Measurements from ENCODE around the gene PFKL.
"Not testable (repeated sequence)": the region's sequence is repeated elsewhere in the genome, so short reads cannot be mapped to it uniquely, and the experiment has no call there.

PFKL gene

DNA sequence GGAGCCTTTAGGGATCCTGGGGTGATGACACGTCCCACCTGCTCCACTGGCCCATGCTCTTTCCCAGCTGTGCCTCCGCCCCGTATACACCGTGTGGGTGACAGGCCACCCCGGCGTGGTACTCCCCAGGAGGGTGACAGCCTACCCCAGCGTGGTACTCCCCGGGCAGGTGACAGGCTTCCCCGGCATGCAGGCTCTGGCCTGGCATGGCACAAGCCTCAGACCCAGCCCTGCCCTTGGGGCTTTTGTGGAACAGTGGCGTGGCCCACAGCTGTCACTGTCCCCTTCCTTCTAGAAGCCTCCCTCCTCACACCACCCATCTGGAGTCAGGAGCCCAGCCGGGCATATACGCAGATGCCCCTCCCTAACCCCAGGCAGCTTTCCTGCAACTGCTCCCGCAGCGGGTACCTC, 4.7 kb upstream of the PFKL start:
- DNase-seq: peak in 1 of 2 experiments; percentile 19

DNA sequence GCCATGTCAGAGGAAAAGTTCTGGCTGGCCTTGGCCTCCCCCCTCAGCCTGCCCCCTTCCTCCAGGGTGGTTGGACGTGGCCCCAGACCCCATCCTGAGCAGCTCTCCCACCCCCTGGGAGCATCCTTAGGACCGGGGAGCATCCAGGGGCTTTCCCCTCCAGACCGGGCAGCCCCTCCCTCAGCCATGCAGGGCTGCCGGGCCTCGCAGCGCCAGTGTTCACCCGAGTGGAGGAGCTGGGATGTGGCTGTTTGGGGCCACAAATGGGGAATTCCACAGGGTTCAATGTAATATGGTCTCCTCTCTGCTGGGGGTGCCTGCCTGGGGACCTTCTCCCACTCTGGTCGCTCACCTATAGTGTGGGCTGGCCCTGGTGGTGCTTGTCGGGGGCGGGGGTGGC, 4.2 kb upstream of the PFKL start:
- no peak for DNase-seq

DNA sequence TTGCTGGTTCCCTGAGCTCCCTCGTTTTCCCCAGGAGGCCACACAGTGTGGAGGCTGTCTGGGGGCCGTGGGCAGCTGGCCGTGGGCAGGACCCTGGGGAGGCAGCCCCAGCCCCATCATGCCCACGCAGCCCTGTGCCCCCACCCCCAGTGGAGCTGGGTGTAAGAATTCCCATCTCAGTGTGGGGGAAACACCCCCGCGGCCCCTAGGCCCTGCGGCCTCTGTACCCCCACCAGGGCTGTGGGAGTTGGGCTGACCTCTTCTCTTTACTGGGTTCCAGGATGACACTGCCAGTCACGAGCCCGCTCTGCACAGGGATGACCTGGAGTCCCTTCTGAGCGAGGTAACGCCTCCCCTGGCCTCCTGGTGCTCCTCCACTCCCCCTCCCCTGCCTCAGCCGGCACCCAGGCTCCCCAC, 3.7 kb upstream of the PFKL start:
- DNase-seq: no peak

DNA sequence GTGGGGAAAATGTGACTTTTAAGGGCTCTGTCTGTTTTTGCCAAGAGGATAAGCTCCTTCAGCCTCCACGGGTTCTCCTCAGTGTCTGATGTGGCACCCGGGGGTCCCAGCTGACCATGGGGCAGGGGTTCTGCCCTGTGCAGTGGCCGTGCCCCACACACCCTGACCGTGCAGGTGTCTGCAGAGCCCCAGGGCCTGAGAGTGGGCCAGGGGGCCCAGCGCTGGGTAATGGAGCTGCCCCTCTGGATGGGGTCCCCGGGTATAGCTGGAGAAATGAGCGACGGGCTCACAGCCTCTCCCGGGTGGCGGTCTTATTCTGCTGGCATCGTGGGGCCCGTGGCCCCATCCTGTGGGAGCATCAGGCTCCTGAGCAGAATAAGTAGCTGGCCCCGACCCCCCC, 2.9 kb upstream of the PFKL start:
- no peak for DNase-seq

DNA sequence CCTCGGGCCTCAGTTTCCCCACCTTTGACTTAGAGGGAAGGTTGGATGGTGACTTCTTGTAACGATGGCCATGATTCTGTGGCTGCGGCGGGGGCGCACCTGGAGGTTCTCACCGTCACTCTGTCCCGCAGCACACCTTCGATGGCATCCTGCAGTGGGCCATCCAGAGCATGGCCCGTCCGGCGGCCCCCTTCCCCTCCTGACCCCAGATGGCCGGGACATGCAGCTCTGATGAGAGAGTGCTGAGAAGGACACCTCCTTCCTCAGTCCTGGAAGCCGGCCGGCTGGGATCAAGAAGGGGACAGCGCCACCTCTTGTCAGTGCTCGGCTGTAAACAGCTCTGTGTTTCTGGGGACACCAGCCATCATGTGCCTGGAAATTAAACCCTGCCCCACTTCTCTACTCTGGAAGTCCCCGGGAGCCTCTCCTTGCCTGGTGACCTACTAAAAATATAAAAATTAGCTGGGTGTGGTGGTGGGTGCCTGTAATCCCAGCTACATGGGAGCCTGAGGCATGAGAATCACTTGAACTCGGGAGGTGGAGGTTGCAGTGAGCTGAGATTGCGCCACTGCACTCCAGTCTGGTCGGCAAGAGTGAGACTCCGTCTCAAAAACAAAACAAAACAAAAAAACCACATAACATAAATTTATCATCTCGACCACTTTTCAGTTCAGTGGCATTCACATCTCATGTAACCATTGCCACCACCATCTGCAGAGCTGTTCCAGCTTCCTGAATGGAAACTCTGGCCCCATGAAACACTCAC, 2.1 kb upstream of the PFKL start:
- peak; percentile 37 to 53 for DNase-seq

DNA sequence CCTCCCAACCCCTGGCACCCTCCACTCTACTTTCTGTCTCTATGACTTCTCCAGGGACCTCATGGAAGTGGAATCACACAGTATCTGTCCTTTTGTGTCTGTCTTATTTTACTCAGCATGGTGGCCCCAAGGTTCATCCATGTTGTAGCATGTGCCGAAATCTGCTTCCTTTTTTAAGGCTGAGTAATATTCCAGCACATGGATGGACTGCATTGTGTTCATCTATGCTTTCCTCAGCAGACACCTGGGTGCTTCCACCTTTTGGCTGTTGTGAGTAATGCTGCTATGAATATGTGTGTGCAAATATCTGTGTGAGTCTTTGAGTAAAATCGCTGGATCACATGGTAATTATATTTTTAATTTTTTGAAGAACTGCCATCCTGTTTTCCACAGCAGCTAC, 1.6 kb upstream of the PFKL start:
- DNase-seq: no peak

DNA sequence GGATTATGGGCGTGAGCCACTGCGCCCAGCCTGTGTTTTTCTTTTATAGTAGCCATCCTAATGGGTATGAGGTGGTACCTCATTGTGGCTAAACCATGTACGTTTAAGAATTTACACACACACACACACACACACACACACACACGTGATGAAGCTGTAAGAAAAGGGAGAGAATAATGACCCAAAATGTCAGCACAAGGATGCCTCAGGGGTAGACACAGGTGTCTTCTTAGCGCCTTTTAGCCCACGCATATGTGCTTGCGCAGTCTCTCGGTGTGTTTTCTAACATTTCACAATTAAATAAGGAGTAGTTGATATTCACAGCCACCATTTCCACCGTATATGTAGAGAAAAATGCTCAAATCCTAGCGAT, 782 bp upstream of the PFKL start:
- no peak for DNase-seq

DNA sequence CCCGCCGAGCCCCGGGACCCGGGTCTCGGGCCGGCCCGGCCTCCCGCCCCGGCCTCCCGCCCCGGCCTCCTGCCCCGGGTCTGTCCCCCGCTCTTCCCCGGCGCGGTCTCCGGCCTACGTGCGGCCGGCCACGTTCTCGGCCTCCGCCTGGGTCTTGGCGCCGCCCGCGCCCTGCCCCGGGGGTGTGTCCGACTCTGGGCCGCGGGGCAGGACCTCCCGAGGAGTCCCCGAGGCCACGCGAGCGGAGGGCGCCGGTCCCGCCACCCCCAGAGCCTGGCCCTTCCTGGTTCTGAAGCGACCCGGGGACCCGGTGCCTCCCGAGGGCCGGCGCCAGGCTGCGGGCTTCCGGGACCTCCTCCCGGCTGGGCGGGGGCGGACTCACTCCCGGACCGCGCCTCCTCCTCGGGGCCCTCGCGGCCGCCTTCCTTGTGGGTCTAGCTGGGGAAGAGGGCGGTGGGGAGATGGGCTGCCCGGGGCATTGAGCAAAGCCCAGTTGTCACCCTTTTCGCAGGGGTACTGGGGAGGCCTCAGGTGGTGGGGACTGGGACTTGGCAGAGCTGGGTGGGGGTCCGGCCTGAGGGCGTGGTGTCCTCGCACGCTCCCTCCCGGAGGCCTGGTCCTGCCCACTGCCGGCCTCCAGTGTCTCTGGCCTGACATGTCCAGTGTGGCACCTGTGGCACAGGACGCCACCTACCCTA, 558 bp downstream of the PFKL start:
- peak in 1 of 2 experiments; percentile 14 for DNase-seq

DNA sequence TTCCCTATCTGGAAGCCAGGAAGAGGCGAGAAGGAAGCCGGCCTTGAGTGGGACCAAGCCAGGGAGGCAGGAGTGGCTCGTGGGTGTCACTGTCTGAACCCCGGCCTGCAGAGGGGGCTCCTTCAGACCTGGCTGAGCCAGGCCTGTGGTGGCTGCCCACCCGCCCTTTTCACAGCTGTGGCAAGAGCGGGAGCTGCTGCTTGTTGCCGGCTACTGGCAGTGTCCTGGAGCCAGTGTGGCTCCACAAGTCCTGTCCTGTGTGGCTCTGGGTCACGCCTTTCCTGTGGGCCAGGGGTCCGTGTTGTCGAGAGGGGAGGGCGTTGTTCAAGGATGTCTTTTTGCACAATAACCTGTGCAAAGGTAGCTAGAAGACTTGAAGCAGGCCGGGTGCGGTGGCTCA, 1.3 kb downstream of the PFKL start:
- DNase-seq: no peak

DNA sequence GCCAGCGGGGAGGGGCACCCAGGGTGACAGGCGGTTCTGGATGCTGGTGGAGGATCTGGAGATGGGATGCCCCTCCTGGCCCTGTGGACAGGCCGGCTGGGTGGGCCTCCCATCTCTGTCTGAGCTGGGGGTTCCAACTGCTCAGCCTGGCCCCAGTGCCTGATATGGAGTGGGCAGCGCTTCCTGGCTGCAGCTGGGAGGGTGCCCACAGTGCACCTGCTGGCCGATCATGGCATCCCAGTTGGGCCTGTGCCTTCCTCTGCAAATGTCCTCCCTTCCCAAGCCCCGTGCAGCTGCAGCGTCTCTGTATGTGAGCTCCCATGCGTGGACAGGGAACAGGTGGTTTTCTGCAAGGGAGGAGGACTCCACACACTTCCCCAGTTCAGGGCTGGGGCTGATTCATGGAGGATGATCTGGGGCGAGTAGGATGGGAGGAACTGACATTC, 2.1 kb downstream of the PFKL start:
- no peak for DNase-seq

DNA sequence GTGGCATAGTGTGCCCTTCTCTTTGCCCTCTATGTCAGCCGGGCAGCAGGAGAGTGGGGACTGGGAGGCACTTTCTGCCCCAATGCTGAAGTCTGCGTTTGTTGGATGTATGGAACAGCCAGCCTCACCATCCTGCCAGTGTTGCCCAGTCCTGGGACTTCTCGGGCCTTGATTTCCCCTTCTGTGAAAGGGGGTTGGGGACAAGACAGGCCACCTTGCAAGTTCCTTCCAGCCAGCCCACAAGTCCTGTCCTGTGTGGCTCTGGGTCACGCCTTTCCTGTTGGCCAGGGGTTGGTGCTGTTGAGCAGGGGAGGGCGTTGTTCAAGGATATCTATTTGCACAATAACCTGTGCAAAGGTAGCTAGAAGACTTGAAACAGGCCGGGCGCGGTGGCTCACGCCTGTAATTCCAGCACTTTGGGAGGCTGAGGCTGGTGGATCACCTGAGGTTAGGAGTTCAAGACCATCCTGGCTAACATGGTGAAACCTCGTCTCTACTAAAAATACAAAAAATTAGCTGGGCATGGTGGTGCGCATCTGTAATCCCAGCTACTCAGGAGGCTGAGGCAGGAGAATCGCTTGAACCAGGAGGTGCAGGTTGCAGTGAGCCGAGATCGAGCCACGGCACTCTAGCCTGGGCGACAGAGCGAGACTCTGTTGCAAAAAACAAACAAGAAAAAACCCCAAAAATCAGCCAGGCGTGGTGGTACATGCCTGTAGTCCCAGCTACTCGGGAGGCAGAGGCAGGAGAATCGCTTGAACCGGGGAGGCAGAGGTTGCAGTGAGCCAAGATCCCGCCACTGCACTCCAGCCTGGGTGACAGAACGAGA, 2.9 kb downstream of the PFKL start:
- DNase-seq: not testable (repeated sequence)

DNA sequence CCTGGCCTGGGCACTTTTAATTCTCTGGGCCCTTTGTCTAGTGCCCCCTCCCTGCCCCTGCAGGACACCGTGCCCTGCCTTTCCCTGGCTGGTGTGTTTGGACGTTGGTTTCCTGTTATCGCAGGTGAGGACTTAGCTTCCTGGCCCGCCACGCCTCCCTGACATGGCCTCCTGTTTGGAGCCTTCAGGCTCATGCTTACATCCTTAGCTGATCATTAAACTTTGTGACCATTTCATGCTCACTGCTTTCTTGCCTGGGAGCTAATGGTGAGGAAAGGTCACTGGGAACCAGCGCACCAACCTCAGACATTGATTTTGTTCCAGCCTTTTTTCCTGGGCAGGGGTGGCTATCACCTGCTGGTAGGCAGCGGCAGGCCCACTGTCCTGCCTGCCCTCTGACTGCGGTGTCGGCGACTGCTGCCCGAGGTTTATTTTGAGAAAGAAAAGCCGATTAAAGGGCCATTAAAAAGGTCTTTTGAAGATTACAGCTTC, 3.7 kb downstream of the PFKL start:
- DNase-seq: no peak

DNA sequence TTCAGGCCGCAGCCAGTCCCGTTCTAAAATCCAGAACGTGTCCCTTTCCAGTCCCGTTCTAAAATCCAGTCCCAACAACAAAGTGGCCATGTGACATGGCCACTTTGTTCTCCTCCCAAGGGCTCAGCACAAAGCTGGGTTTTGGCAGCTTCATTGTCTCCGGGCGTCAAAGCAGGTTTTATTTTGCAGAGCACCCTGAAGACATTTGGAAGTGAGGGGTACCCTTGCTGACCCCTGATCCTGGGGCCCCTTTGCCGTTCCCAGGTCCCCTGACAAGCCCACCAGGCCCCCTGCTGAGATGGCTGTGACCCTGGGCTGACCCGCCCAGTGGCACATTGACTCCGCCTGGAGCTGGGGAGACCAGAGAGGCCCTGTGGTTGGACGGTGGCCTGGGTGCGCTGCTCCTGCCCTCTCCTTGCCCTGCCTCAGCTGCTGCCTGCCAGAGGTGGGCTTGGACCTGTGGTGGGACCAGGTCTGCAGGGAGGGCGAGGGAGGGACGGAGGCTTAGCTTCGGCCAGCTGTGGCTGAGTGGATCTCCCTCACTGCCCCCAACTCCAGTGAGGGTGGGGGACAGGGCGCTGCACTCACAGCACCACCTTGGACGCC, 4.3 kb downstream of the PFKL start:
- no peak for DNase-seq

DNA sequence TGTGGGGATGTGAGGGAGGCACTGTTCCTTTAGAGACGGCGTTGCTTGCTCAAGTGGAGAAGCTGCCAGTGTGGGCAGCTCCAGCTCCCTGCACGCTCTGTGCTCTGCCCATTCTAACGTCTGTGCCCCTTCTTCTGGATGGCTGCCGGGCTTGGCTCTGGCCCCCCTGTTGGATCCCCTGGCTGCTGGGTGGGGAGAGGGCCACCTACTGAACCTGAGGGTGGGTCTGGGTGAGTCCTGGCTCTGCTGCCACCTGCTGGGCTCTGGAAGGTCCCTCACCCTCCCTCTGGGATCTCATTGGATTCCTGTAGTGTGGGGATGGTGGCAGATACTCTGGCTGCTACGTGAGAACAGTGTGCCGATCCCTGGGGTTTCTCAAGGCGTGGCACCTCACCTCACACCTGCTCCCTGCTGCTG, 5.0 kb downstream of the PFKL start:
- DNase-seq: no peak

DNA sequence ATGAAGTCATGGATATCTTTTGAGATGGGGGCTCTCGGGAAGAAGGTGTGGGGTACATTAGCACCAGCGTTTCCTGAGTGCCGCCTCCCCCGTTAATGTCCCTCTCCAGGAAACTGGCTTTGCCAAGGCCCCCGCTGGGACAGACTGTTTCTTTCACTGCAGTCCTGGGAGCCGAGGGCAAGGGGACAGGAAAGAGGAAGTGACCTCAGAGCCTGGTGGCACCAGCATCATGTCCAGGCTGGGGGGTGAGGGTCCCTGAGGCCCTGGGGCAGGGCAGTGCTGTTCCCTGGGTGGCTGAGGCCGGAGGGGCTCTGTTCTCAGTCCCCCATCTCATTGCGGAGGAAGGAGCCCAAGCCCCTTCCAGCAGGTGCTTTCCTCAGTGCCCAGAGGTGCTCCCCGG, 5.8 kb downstream of the PFKL start:
- no peak for DNase-seq

DNA sequence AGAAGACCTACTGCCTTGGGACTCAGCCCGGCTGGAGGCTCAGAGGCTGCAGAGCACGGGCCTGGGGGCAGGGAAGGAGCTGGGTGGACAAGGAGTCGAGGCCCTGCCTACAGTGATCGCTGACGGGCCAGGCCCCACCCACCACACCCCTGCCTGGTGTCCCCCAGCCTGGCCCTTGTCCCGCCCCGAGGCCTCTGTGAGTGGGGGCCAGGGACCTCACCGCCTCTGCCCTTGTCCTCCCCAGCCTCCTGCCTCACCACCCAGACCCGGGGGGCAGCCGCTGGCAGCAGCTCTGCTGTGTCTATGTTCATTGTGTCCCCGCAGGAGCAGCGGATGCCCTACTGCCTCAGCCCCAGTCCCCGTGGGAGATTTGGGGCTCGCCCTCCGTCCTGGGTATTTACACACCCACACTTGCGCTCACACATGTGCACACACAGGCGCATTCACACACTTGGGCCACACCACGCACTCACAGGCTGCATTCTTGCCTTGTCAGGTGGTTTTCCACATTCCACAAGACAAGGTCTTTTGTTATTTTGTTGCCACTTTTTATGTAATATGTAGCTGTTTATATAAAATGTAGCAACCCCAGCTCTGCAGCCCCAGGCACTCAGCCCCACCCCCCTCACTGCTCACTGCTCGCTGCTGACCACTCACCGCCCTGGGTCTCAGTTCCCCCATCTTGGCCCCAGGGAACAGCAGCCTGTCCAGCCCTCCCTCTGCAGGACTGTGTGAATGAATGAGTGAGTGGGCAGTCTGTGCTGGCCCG, 7.3 kb downstream of the PFKL start:
- DNase-seq: no peak

DNA sequence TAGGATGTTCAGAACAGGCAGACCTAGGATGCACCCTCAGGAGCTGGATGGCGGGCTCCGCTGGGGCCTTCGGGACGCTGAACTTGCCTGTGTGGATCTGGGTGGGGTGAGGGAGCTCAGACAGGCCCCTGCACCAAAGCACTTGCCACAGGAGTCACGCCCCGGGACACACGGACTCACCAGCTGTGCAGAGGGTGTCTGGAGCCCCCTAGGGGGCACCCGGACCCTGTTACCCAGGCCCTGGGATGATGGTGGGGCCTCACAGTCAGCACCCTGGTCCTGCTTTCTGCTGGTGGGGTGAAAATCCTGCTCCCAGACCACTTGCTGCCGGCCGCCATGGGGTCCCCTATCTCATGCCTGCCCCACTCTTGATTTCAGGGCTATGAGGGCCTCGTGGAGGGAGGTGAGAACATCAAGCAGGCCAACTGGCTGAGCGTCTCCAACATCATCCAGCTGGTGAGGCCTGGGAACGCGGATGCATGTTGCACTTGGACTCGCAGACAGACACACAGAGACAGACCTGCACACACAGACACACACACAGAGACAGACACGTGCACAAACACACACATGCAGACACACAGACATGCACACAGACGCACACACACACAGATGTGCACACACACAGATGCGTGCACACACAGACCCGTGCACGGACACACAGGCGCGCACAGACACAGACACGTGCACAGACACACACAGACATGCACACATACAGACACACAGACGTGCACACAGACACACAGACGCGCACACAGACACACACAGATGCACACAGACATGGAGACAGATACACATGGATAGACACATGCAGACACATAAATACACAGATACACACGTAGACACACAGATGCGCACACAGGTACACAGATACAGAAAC, 11.0 kb downstream of the PFKL start:
- DNase-seq: no peak

DNA sequence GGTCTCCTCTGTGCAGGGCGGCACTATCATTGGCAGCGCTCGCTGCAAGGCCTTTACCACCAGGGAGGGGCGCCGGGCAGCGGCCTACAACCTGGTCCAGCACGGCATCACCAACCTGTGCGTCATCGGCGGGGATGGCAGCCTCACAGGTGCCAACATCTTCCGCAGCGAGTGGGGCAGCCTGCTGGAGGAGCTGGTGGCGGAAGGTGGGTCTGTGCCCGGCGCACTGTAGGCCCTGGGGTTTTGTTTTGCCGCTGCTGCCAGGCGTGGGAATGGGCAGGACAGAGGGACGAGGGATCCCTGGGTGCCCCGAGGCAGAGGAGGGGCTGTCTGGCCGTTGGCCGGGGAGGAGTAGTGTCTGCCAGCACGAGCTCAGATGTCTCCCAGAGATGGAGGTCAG, 12.2 kb downstream of the PFKL start:
- no peak for DNase-seq

DNA sequence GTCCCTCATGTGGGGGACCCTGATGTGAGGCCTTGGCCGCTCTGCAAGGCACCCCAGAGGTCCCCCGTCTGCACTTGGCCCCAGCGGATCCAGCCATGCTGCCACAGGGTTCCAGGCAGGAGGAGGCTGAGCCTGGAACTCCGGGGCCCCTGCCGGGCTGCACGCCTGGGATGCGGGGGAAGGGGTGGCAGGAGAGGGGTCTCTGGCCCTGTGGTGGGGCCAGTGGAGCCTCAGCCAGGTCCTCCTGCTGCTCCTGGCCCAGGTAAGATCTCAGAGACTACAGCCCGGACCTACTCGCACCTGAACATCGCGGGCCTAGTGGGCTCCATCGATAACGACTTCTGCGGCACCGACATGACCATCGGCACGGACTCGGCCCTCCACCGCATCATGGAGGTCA, 12.9 kb downstream of the PFKL start:
- no peak for DNase-seq

DNA sequence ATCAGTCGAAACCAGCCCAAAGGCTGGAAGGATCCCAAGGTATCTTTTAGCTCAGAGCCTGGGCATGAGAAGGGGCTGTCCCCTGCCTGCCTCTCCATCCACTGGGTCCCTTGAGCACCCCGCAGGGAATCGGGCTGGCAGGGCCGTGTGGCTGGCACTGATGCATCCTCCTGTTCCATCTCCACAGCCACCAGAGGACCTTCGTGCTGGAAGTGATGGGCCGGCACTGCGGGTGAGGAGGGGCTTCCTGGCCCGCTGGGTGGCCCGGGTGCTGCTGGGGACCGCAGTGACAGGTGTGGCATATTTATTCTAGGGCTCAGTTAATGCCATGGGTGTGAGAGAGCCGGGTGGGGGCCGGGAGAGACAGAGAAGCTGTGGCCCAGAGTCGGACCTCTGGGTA, 13.6 kb downstream of the PFKL start:
- no peak for DNase-seq

DNA sequence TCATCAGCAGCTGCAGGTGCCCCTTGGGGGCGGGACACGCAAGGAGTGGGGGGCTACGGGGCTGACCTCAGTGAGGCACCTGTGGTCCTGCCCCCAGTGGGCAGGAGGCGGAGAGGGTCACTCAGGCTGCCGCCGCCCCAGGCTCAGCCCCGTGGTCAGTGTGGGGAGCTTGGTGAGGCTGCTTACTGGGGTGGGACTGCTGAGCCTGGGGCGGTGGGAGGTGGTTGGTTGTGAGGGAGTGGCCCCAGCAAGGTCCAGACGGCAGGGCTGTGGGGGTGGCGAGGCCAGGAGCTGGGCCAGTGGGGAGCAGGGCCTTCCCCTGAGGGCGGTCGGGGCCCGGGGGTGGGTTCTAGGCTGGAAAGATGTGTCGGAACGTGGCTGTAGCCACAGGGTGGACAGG, 14.3 kb downstream of the PFKL start:
- no peak for DNase-seq

Measured in NCI-H2081 (cell line).